HG03439 (cell line): ENCODE data around the gene MSI2.

Source experiments
- ATAC-seq: cut with Tn5 transposase; IDR thresholded peaks from one replicate; pipeline ENCODE4 v1.9.1; 2021; ENCODE audit warnings: mild to moderate bottlenecking, moderate library complexity; ENCODE audit not compliant: unreplicated experiment

MSI2 gene

DNA sequence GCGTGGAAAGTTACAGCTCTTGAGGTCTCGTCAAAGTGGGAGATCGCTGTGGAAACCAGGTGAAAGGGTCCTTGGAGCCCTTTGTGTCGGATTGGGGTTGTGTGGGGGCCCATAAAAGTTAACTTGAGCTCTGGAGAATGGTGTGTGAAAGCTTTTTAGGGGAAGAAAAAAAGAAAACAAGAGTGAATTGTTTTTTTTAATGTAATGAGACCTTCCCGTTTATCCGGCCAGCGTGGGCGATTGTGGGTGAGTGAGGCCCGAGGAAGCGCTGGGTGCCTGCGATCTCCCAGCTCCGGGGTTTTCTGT is 150.6 kb downstream of the MSI2 start:
- ATAC-seq: no peak

DNA sequence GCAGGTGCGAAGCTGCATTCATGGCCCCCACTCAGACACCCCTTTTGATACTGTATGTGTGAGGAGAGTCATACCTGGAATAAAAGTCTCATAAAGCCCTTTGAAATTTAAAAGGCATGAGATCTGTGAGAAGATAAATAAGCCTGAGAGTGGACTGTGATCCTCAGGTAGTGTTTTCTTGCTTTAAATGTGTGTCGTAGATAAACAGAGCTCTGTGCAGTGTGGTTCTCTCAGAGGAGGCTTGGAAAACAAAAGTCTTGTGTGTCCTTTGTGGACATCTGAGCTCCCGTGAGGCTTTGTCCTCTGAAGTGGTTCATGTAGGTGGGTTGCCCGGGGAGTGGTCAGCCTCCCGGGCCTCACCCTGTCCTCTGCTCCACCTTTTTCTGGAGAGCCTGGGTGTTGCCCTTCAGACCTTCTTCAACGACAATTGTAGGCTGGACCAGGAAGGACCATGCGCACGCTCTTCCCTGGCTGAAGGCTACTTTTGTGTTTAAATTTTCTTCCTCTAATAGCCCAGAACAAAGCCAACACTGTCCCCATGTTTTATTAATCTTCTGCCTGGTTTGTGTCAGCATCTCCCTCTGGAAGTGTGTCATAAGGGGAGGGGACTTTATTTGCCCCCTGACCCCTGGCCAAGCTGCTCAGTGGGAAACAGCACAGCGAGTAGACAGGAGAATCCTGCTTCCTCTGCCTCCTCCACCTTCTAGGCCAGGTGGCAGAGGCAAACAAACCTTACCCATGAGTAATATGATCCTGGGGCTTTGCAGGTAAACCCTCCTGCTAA is 151.2 kb downstream of the MSI2 start:
- no peak for ATAC-seq

DNA sequence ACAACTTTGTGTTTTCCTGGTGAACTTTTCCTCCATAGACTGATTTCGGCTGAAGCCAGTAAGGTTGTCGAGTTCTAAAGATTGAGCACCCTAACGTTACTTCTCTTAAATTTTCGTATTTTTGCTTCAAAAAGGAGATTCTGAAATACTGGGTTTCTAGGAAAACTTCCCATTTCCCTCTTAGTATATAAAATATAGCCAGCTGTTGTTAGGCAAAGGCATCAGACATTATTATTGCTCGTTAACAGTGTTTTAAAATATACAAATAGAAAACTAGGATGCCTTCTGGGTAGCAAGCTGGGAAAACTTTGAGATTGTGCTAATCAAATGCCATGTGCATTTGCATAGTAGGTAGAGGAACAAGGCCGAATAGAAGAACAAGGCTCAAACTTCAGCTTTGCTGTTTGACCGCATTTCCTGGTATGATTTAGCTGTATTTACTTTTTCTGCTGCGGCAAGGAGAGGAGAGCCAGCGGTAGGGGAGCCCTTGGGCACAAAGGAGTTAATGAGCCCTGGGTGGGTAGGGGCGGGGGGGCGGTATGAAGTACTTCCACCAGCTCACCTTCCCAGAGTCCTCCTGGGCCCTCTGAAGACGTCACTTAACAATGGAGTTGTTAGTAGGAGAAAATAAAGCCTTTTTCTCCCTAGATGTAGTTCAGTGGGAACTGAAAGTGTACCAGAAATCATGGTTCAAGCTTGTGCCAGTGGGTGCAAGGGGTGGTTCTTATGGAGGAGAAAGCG is 151.9 kb downstream of the MSI2 start:
- ATAC-seq: no peak

DNA sequence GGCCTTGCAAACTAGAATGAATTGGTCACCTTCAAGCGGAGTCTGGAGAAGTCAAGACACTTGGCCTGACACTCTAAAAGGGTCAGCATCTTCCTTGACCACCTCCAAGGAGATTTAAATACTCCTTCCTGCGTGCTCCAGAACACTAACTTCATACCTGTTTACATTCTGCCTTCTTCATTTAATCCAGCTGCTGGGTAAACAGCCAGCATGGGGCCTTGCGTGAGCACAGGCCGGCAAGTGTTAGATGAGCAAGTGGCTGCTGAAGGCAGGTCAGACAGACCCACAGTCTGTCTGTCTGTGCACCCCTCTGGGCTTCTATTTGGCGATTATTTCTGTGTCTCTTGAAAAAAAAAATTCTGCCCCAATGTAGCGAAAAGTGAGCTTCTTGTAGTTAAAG is 153.8 kb downstream of the MSI2 start:
- no peak for ATAC-seq

DNA sequence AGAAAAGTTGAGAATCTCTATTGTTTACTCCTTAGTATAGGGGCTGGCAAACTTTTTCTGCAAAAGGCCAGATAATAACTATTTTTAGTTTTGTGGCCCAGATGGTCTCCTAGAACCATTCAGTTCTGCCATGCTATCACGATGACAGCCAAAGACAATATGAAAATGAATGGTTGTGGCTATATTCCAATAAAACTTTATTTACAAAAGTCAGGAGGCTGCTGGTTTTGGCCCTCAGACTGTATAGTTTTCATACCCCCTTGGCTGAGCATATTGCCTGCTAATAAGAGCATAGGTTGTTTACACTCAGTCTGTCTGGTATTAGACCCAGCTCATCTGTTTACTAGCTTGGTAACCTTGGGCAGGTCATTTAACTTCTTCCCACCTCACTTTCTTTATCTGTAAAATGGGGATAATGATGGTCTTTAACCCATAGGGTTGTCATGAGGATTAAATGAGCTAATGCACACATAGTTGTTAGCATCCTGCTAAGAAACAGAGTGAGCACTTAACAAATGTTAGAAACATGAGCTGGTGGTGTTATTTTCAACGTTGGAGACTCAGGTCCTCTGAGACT is 156.3 kb downstream of the MSI2 start:
- no peak for ATAC-seq

DNA sequence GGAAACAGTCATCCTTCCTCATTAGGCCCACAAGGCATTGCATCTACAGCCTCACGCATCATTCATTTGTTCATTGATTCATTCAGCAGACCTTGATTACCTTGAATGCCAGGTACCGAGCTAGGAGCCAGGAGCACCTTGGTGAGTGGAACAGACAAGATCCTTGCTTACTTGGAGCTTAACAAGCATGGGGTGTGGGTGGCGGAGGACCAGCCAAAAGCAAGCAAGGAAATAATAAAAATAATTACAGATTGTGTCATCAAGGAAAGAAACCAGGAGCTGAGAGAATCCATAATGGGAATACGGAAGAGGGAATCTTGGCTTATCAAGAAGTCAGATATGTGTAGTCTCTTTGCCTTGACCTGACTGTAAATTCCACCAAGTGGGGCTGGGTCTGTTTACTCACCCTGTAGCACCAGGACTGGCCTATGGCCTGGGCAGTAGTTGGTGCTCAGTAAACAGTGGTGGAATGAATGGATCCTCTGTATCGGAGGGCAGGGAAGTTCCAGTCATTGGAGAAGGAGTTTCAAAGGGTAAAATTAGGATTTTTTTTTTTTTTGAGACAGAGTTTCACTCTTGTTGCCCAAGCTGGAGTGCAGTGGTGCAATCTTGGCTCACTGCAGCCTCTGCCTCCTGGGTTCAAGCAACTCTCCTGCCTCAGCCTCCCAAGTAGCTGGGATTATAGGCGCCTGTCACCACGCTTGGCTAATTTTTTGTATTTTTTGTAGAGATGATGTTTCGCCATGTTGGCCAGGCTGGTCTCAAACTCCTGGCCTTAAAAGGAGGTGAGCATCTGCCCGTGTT is 157.7 kb downstream of the MSI2 start:
- ATAC-seq: no peak

DNA sequence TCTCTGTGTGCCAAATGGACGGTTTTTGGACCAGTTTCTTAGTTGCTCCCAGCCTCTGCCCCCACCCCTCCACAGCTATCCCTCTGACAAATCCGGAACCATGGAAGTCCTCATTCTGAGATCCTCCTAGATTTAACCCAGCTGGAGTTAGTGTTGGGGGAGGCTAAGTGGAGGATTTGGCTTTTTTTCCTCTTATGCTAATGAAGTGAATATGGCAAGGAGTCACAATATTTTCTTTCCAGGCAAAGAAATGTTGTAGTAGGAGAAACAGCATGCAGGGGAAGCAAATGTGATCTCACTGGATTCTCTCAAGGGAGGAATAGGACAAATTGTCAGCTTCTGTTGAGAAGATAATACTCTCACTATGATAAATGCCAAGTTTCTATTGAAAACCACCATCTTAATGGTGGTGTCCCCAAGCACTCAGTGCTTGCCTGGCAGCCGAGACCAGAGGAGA is 159.5 kb downstream of the MSI2 start:
- ATAC-seq: no peak

DNA sequence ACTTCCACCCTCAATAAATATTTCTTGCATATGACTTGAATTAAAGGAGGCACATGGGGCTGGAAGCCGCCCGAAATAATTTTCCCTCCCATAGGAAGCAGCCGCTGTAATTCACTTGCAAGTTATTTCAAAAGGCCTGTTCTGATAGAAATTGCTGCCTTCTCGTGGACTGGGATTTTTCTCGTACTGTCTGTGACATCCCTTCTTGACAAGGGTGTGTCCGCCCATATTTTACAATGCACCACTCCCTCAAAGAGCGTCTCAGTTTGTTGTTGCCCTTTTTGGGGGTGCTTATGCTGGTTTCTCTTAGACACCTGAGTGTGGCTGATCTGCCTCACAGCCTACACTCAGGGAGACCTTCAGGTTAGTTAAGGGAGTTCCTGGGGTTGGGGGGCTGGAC is 160.0 kb downstream of the MSI2 start:
- ATAC-seq: no peak

DNA sequence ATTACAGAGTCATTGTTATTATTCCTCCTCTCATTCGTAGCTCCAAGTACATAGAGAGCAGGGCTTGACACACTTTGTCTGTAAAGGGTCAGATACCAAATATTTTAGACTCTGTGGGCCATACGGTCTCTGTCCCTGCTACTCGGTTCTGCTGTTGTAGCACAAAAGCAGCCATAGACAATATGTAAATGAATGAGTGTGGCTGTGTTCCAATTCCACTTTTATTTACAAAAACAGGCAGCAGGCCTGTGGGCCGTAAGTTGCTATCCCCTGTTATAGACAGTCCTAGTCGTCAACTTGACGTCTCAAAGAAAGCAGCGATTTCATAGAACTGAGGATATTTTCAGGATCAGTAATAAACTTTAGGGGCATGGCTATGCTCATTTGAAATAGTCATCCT is 161.6 kb downstream of the MSI2 start:
- no peak for ATAC-seq

DNA sequence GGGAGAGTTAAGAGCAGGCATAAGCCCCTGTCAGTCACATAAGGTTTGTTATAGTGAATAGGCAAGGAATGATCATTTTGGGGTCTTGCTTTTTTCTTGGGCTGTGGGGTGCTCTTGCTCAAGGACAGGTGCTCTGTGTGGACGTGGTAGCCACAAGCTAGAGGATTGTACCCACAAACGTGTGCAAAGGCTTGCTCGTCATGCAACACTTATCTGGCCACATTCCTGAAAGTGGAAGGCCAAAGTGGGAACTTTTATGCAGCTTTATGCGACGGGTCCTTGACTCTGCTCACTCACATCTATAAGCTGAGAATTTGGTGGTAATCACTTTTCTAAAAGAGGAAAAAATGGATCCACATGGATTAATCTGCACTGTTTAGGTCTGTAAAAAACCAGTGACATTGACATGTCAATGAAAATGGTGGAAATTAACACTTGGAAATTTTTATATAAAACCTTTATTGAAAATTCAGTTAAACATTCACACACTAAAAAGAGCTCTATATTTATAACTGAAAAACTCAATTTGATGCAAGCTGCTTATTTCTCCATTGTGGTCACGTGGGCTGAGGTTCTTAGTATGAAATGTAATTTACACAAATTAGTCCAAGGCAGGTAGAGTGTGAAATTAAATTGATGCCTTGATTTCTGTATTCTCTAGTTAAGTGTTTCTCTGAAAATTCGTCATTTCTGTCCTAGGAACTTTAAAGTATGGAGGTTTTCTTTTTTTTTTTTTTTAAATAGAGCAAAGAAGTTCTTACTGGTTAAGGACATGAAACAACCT is 162.3 kb downstream of the MSI2 start:
- ATAC-seq: no peak

DNA sequence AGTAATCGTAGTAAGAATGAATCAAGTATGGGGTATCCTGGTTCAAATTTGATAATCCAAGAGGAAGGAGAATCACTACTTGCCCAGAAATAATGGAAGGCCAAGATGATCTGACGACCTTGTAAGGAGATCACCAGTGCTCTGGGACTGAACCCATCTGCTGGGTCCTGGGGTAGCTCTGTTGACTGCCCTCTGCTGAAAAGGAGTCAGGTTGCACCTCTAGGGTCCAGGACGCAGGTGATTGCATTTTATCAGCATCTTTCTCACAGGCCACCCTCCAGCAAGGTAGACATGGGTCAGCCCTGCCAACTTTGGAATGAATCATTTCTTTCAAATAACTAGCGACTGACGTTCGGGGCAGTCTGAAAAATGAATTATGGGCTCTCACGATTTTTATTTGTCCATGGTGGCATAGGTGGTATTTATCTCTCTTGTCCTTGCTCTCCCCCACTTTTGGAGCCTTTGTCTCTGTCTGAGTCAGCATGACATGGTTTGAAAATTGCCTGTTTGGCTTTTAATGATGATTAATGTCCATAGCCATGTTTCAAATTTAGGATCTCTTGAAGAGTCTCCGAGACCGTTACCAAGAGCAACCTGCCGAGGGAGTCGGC is 163.7 kb downstream of the MSI2 start:
- no peak for ATAC-seq

DNA sequence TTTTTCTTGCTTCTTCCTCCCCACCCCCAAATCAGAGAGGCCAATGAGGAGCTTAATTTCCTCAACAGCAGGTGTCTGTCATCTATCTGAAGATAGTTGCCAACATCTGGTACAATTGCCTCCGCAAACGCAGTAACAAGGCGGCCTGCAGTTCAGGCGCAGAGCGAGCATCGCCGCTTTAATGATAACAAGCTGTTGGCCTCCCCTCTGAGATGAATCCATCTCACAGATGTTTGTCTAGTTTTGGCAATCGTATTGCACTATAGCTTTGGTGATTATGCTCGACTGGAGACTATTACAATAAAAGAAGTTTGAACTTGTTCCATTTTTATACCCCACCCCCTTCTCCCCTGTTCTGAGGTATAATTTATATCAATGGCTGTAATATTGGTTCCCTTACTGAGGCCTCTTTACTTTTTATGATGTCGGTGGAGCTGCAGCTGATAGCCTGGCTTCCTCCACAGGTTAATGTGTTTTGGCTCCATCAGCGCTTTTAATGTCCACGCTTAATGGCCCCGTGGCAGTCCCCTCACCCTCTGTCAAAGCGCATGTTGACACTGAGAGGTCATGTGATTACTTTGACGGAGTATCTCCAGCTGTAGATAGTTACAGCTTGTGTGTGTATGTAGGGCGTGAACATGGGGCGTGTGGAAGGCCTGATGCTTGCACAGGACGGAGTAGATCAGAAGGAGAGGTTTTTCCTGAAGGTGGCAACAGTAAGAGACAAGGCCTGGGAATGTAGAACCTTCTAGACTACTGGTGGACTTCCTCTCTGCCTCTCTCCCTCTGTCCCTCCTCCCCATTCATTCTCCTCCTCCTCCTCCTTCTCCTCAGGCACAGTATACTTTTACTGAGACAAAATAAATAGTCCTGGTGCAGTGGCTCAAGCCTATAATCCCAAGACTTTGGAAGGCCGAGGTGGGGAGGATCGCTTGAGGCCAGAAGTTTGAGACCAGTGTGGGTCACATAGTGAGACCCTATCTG is 164.7 kb downstream of the MSI2 start:
- ATAC-seq: no peak

DNA sequence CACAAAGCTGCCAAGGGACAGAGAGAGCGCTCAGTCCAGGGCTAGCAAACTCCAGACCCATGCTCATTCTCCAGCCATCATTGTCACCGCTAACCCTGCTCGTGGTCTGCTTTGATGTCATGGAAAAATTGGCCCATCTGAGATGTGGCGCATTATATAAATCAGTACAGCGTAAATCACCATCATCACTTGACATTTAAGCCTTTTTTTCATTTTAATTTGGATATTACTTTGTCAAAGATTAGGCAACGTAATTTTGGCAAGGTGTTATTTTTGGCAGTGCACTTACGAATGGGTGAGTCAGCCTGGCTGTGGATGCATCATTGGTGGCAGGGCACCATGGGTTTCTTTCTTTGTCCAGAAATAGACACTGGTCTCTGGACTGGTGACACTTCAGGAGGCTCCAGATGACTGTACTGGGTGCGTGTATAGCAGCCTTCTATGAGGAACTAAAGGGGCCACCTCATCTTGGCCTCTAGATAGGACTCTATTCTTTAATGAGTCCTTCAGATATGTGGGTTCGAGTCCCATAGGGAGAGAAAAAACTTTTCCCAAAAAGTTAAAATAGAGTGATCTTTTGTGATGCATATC is 166.3 kb downstream of the MSI2 start:
- ATAC-seq: peak; percentile 89

DNA sequence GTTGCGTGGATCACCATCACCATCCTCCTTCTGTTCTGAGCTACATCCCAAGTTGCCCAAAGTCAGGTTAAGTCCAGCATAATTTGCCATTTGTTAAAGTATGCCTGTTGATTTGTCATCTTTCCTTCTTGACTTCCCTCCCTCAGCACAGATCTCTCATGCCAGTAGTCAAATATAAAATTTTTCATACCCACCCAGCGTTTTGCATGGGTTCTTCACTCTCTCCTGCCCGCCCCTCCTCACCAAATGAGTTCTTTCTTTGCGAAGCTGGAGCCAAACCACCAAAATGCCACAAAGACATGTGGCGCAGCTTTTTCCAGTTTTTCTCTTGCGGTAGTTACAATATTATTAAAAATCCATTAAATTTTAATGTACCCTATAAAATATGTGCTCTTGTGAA is 167.2 kb downstream of the MSI2 start:
- no peak for ATAC-seq

DNA sequence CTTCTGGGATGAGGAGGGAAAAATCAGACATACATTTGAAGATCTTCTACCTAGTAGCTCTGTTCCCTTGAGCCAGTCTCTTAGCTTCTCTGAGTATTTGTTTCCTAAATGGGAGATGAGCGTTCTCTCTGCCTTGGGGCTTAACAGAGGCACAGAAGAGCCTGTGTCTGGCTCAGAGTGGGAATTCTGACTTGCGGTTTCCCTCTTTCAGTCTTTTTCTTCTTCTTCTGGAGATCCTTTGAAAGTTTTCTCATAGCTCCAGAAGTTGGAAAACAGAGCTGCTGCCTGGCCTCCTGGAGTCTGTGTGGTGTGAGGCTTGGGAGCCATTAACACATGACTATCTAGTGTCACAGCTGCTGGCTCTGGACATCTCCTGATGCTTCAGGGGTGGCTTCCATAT is 167.9 kb downstream of the MSI2 start:
- no peak for ATAC-seq

DNA sequence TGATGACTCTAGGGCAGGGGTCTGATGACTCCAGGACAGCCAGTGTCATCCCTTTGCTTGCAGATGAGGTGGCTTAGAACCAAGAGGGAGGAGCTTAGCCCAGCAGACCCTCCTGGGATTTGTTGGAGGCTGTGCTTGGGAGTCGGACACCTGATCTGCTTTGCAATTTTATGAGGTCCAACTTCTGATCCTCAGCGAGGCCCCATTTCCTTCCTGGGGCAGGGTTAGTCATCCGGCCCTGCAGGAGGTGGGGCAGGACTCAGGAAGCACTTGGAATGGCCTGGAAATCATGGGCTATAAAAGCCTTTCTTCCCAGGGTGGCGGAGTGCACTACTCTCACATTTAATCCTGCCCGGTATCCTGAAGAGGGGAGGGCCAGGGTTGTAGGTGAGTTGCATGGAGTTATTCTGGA is 168.5 kb downstream of the MSI2 start:
- no peak for ATAC-seq

DNA sequence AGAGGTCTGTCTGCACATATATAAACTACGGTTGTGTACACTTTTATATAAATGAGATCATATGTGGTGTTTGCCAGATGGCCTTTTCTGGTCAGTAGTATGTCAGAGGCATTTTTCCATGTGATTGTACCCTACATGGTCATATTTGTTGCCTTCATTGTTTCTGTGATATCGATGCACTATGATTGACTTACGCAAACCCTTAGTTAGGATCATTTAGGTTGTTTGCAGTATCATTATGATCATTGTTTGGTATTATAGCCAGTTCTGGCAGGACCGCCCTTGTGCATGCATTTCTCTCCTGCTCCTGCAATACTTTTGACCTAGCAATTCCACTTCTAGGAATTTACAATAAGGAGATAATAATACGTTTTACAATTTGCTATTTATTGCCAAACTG is 169.1 kb downstream of the MSI2 start:
- ATAC-seq: no peak
